IPS-11a (cell line): ENCODE measurements around the gene TATDN3.
A peak's percentile ranks its signal among the peaks of the same experiment; 100 is the strongest.
"Not testable (repeated sequence)": the region's sequence is repeated elsewhere in the genome, so short reads cannot be mapped to it uniquely, and the experiment has no call there.

Source experiments
- H3K4me3 ChIP-seq: one replicate; pipeline ENCODE4 v1.5.1; 2013; ENCODE audit warnings: low read depth, low read length, control low read depth

TATDN3 gene

GRCh38 chr1:212827171-212827776 lies 35.6 kb downstream of the TATDN3 start:
- H3K4me3 ChIP-seq: no peak overlapping the region

DNA sequence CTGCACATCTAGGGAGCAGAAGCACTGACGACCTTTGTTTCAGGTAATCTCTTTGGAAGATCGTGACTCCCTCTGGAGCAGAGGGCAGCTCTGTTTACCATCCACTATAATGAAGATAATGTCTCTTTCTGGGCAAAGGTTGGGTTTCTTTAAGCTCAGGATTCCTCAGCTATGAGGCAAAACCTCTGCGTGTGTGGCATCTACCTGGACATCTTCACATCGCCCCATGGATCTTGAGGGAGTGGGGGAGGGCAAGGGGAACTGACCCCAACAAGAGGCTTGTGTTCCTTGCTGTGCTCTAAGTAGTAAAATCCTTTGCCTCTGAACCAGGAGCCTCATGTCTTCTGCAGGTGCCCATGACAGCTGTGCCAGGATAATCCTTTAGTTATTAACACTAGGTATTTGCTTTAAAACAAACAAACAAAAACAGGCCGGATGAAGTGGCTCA lies 36.2 kb downstream of the TATDN3 start:
- no peak overlapping the region for H3K4me3 ChIP-seq

DNA sequence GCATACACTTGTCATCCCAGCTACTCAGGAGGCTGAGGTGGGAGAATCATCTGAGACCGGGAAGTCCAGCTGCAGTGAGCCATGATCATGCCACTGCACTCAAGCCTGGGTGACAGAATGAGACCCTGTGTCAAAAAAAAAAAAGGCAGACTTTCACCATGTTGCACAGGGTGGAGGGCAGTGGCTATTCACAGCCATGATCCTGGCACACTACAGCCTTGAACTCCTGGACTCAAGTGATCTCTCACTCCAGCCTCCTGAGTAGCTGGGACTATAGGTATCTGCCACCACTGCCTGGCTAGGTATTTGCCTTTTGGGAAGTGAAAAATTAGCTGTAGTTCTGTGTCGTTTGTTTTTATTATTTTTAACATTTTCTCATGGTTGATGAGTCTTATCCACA lies 36.7 kb downstream of the TATDN3 start:
- no peak overlapping the region for H3K4me3 ChIP-seq

- H3K4me3 ChIP-seq: not testable (repeated sequence)
These were observed 41.8 kb downstream of the TATDN3 start for GRCh38 chr1:212833211-212834207.

- no peak overlapping the region for H3K4me3 ChIP-seq
These were observed 46.5 kb downstream of the TATDN3 start for GRCh38 chr1:212838145-212838544.

GRCh38 chr1:212844521-212844920 lies 52.8 kb downstream of the TATDN3 start:
- not testable (repeated sequence) for H3K4me3 ChIP-seq

DNA sequence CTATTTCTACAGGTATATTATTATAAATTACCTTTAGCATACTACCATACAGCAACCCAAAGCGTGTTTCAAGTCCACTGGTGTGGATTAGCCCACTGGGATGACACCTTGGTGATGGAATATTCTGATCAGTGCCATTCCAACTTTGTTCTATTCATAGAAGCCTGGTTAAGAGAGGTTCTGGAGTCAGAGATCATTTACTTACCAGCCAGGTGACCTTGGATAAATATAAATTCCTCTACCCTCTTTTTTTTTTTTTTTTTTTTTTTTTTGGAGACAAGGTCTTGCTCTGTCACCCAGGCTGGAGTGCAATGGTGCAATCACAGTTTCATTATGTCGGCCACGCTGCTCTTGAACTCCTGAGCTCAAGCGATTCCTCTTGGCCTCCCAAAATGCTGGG lies 55.9 kb downstream of the TATDN3 start, which contains the start of gene SPATA45:
Gene SPATA45, minus strand, starts transcription at position 101 of the 400 bp plus-strand sequence. CDS start 11,500 bp downstream, outside the sequence.
- no peak within 1 kb of the TSS for H3K4me3 ChIP-seq

GRCh38 chr1:212852105-212852688 lies 60.5 kb downstream of the TATDN3 start:
- no peak overlapping the region for H3K4me3 ChIP-seq

DNA sequence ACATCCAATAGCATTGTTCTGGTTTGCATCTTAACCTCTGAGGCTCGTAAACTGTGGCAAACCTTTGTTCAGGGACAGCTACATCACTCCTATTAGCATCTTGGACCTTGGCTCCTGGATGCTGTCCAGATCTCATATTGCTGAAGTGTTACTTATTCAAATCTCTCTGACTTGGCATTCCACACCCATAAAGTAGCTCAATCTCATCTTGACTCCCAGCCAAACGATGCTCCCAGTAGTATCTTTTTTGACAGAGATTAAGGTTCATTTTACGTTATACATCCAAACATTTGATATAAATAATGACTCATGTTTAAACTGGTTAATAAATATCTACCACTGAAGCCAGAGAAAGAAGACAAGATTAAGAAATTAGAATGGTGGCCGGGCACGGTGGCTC lies 62.0 kb downstream of the TATDN3 start:
- no peak overlapping the region for H3K4me3 ChIP-seq

- H3K4me3 ChIP-seq: peak overlapping the region; percentile 8
These were observed 65.1 kb downstream of the TATDN3 start for GRCh38 chr1:212856755-212857154.

DNA sequence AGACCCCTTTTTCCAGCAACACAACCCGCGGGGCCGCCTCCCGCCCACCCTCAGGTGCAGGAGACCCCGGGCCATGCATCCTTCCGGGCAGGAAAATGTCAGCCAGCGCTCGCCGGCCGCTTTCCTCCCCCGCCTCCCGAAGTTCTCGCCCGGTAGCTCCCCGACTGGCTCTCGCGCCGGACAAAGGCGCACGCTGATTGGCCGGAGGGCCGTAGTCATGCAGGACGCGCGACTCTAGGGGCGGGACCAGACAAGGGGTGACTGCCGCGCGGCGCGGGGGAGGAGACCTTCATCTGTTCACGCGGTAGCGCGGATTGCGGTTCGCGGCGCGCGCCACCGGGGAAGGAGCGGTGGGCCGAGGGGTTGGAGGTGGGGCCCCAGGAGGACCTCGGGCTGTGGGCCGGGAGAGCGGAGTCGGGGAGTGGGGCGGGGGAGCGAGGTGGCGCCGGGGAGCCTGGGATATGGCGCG lies 66.3 kb downstream of the TATDN3 start, which contains the start of gene FLVCR1:
Gene FLVCR1, plus strand, starts transcription at position 284 of the 469 bp plus-strand sequence. Its CDS starts 178 bp downstream, at position 462.
- peak within 1 kb of the TSS; percentile 81 for H3K4me3 ChIP-seq

- H3K4me3 ChIP-seq: peak overlapping the region; percentile 81
These were observed 67.0 kb downstream of the TATDN3 start for GRCh38 chr1:212858461-212859265.

DNA sequence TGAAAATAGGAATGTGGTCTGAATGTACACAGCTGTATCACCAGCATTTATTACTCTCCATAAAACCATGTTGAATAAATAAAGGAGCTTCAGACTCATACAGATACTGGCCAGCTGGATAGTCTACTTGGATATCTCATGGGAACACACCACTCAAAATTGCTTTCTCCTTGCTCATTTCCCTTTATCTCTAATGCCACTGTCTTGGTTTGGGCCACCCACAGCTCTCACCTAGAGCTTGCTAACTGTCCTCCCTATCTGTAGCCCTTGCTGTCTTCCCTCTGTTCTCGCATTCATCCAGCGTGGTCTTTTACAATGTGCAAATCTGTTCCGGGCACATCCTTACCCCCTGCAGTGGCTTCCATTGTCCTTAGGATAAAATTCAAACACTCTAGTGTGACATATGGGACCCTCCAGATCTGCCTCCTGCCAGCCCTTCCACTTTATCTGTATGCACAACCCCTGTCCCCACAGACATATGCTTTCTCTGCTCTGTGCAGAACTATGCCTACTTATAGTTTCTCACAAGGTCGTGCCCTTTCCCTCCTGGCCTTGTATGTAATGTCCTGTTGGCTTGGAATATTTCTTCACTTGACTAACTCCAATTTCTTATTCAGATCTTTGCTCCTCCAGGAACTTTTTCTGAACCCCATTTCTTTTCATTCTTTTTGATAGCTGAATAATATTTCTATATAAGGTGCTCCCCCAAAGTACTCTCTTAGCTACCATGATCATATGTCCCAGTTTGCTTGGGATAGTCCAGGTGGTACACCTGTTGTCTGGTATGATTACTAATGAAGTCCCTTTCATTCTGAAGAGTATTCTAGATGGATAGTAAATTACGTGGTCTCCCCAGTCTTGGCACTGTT lies 69.3 kb downstream of the TATDN3 start:
- H3K4me3 ChIP-seq: peak overlapping the region; percentile 45

DNA sequence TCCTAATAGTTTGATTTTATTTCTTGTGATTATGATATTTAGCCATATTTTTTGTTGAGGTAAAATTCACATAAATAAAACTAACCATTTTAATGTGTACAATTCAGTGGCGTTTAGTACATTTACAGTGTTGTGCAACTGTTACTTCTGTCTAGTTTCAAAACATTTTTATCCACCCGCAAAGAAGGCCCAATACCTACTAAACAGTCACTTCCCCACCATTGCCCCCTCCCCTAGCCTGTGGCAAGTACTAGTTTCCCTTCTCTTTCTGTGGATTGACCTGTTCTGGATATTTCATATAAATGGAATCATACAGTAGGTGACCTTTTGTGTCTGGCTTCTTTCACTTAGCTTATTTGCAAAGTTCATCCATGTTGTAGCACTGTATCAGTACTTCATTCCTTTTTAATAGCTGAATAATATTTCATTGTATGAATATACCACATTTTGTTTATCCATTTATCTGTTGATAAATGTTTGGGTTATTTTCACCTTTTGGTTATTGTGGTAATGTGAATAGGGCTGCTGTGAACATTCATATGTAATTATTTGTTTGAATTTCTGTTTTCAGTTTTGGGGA lies 70.5 kb downstream of the TATDN3 start:
- peak overlapping the region; percentile 6 for H3K4me3 ChIP-seq

GRCh38 chr1:212863345-212863744 lies 71.7 kb downstream of the TATDN3 start:
- not testable (repeated sequence) for H3K4me3 ChIP-seq

DNA sequence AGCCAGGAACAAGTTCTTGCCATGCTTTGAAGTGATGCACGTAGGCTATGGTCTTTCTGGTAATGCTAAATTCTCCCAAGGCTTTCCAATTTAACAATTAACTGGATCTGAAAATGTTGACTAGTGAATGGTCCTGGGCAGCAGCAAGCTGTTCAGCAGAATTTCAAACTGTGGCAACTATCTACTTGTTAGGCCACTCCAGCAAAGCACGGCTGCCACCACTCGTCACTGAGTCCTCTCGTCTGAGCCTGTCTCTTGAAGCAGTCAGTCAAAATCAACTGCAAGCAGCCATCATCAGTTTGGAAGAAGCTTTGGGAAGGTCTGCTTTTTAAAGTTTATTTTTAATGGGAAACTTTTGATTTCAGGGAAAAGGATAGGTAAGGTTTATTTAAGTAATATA lies 72.5 kb downstream of the TATDN3 start:
- no peak overlapping the region for H3K4me3 ChIP-seq
